Activated T-helper 2 cell treated with anti-CD3 and anti-CD28 coated beads, Interferon-gamma antibody, Interleukin-2, Interleukin-4, amounts not matched to agents 10 μg/mL and 5 μg/mL and 100 μg/mL, durations not matched to agents 14 hours and 24 hours and 36 hours (primary cell): ENCODE measurements around the gene SPANXN5. TPM values are rescaled to one million over a fixed set of nuclear protein-coding genes. Genes with fewer than 3 reads are reported as not detected.
"Not testable (repeated sequence)": the region's sequence is repeated elsewhere in the genome, so short reads cannot be mapped to it uniquely, and the experiment has no call there.

ENCODE experiments used
- DNase-seq: peaks from one replicate; pipeline ENCODE4 v3.0.0; 2021; ENCODE audit warnings: low spot score
- H3K27ac Mint-ChIP-seq: one replicate; pipeline ENCODE4 v1.8.0; 2021; ENCODE audit warnings: mixed read lengths
- H3K27me3 Mint-ChIP-seq: one replicate; pipeline ENCODE4 v1.8.0; 2021; ENCODE audit warnings: low read depth, mixed read lengths
- H3K36me3 Mint-ChIP-seq: one replicate; pipeline ENCODE4 v1.8.0; 2021; ENCODE audit warnings: low read depth, mixed read lengths
- H3K4me1 Mint-ChIP-seq: one replicate; pipeline ENCODE4 v1.8.0; 2021; ENCODE audit warnings: low read depth, mixed read lengths
- H3K4me3 Mint-ChIP-seq: one replicate; pipeline ENCODE4 v1.8.0; 2021; ENCODE audit warnings: low read depth, mild to moderate bottlenecking, moderate library complexity, mixed read lengths
- H3K9me3 Mint-ChIP-seq: one replicate; pipeline ENCODE4 v1.8.0; 2021; ENCODE audit warnings: mixed read lengths
- intact Hi-C: fragments of 100-400 bp; cut with micrococcal nuclease; formaldehyde crosslinking; loops from one replicate; pipeline ENCODE4 v1.15.1; 2023
- total RNA-seq: library from RNA; stranded (reverse); gene quantifications from 2 replicates; pipeline ENCODE4 v1.2.3, GENCODE V29; 2022

Gene SPANXN5
- not detected in 2 replicates for total RNA-seq

GRCh38 chrX:52797327-52797726, at the start of gene SPANXN5:
Gene SPANXN5, minus strand, starts transcription at chrX:52797427. Its CDS starts 79 bp downstream, at chrX:52797348.
- H3K9me3 Mint-ChIP-seq, H3K27me3 Mint-ChIP-seq, H3K4me3 Mint-ChIP-seq, H3K4me1 Mint-ChIP-seq, H3K27ac Mint-ChIP-seq, DNase-seq, H3K36me3 Mint-ChIP-seq, intact Hi-C loops: not testable (repeated sequence)

- H3K9me3 Mint-ChIP-seq, DNase-seq, H3K36me3 Mint-ChIP-seq, H3K4me3 Mint-ChIP-seq, H3K4me1 Mint-ChIP-seq, H3K27ac Mint-ChIP-seq, intact Hi-C loops: not testable (repeated sequence)
- H3K27me3 Mint-ChIP-seq, result peaks cover 11% of the 10 kb centered on the region
Measured at GRCh38 chrX:52843619-52844018, 46.4 kb upstream of the SPANXN5 start.

- Mint-ChIP-seq H3K36me3 (no peaks in the 10 kb centered on the region), H3K9me3 (no peaks in the 10 kb centered on the region), H3K27ac (no peak overlapping the region), H3K4me3 (no peak overlapping the region), H3K27me3 (peaks cover 2% of the 10 kb centered on the region), H3K4me1 (no peaks in the 10 kb centered on the region)
- no peak for DNase-seq
- intact Hi-C loops, result no loop called here
Measured at GRCh38 chrX:52839137-52839536, 41.9 kb upstream of the SPANXN5 start.

- Mint-ChIP-seq H3K9me3 (no peaks in the 10 kb centered on the region), H3K36me3 (no peaks in the 10 kb centered on the region), H3K27me3 (no peaks in the 10 kb centered on the region), H3K4me3 (no peak overlapping the region), H3K27ac (no peak overlapping the region), H3K4me1 (no peaks in the 10 kb centered on the region)
- no peak for DNase-seq
- intact Hi-C loops, result no loop called here
Measured at GRCh38 chrX:52830551-52830950, 33.3 kb upstream of the SPANXN5 start.

- H3K36me3 Mint-ChIP-seq, result no peaks in the 10 kb centered on the region
- H3K27ac Mint-ChIP-seq, result no peak overlapping the region
- no peaks in the 10 kb centered on the region for H3K27me3 Mint-ChIP-seq
- H3K9me3 Mint-ChIP-seq, result no peaks in the 10 kb centered on the region
- peaks cover 4% of the 10 kb centered on the region for H3K4me1 Mint-ChIP-seq
- H3K4me3 Mint-ChIP-seq, result no peak overlapping the region
- no peak for DNase-seq
- intact Hi-C loops, result no loop called here
Measured at GRCh38 chrX:52824608-52825007, 27.4 kb upstream of the SPANXN5 start.

- Mint-ChIP-seq H3K9me3 (no peaks in the 10 kb centered on the region), H3K4me1 (peaks cover 4% of the 10 kb centered on the region), H3K36me3 (no peaks in the 10 kb centered on the region), H3K4me3 (no peak overlapping the region), H3K27me3 (peaks cover 2% of the 10 kb centered on the region), H3K27ac (no peak overlapping the region)
- intact Hi-C loops, result no loop called here
- no peak for DNase-seq
Measured at GRCh38 chrX:52821079-52821760, 24.0 kb upstream of the SPANXN5 start.

- Mint-ChIP-seq H3K9me3 (no peaks in the 10 kb centered on the region), H3K4me3 (no peak overlapping the region), H3K4me1 (peaks cover 4% of the 10 kb centered on the region), H3K27ac (no peak overlapping the region), H3K27me3 (peaks cover 2% of the 10 kb centered on the region), H3K36me3 (no peaks in the 10 kb centered on the region)
- intact Hi-C loops, result no loop called here
- DNase-seq, result no peak
Measured at GRCh38 chrX:52819788-52820187, 22.6 kb upstream of the SPANXN5 start.

- Mint-ChIP-seq H3K27ac (no peak within 1 kb of the TSS), H3K4me3 (no peak within 1 kb of the TSS), H3K27me3 (peaks cover 1% of the 10 kb centered on the region), H3K4me1 (no peaks in the 10 kb centered on the region), H3K36me3 (no peaks in the 10 kb centered on the region), H3K9me3 (no peaks in the 10 kb centered on the region)
- intact Hi-C loops, result no loop called here
- DNase-seq, result no peak
Measured at GRCh38 chrX:52811065-52811625, 13.9 kb upstream of the SPANXN5 start, which contains the start of gene XAGE5. Gene XAGE5, plus strand, starts transcription at chrX:52811287. Its CDS starts 1,280 bp downstream, at chrX:52812567.

- H3K4me3 Mint-ChIP-seq, H3K9me3 Mint-ChIP-seq, H3K4me1 Mint-ChIP-seq, intact Hi-C loops, H3K27ac Mint-ChIP-seq, H3K36me3 Mint-ChIP-seq, DNase-seq, H3K27me3 Mint-ChIP-seq: not testable (repeated sequence)
Measured at GRCh38 chrX:52804876-52805275, 7.6 kb upstream of the SPANXN5 start.

GRCh38 chrX:52773504-52773903, 23.7 kb downstream of the SPANXN5 start:
- H3K4me3 Mint-ChIP-seq, H3K9me3 Mint-ChIP-seq, intact Hi-C loops, DNase-seq, H3K4me1 Mint-ChIP-seq, H3K36me3 Mint-ChIP-seq, H3K27ac Mint-ChIP-seq, H3K27me3 Mint-ChIP-seq: not testable (repeated sequence)

GRCh38 chrX:52765983-52766382, 31.2 kb downstream of the SPANXN5 start:
- H3K27me3 Mint-ChIP-seq, H3K9me3 Mint-ChIP-seq, intact Hi-C loops, DNase-seq, H3K4me3 Mint-ChIP-seq, H3K27ac Mint-ChIP-seq, H3K36me3 Mint-ChIP-seq, H3K4me1 Mint-ChIP-seq: not testable (repeated sequence)

GRCh38 chrX:52750952-52751351, 46.3 kb downstream of the SPANXN5 start, which contains the start of gene SSX2B:
Gene SSX2B, plus strand, starts transcription at chrX:52751252. Its CDS starts 1,429 bp downstream, at chrX:52752681.
- H3K9me3 Mint-ChIP-seq, H3K4me1 Mint-ChIP-seq, intact Hi-C loops, H3K27me3 Mint-ChIP-seq, H3K4me3 Mint-ChIP-seq, H3K27ac Mint-ChIP-seq, H3K36me3 Mint-ChIP-seq, DNase-seq: not testable (repeated sequence)
